ENCODE results near the gene UBE2D4. TPM values are rescaled to one million over a fixed set of nuclear protein-coding genes. Genes with fewer than 3 reads are reported as not detected.
"Not testable (repeated sequence)": the region's sequence is repeated elsewhere in the genome, so short reads cannot be mapped to it uniquely, and the experiment has no call there.

The UBE2D4 gene
- total RNA-seq, 1 experiment from 2014 or later = 22.2 TPM

DNA sequence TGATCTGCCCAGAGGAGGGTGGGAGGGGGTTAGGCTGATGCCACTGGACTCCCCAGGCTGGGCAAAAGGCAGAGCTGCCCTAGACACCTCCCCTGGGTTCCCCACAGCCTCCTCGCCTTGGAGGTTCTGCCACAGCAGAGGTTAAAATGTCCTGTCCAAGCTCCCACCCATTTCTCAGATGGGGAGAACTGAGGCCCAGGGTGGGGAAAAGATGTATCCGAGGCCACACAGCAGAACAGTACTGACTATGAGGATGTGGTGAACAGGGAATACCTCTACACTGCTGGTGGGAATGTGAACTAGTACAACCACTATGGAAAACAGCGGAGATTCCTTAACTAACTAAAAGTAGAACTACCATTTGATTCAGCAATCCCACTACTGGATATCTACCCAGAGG lies 40.2 kb downstream of the UBE2D4 start:
- DNase-seq (ENCODE audit: low read depth) = not testable (repeated sequence)

DNA sequence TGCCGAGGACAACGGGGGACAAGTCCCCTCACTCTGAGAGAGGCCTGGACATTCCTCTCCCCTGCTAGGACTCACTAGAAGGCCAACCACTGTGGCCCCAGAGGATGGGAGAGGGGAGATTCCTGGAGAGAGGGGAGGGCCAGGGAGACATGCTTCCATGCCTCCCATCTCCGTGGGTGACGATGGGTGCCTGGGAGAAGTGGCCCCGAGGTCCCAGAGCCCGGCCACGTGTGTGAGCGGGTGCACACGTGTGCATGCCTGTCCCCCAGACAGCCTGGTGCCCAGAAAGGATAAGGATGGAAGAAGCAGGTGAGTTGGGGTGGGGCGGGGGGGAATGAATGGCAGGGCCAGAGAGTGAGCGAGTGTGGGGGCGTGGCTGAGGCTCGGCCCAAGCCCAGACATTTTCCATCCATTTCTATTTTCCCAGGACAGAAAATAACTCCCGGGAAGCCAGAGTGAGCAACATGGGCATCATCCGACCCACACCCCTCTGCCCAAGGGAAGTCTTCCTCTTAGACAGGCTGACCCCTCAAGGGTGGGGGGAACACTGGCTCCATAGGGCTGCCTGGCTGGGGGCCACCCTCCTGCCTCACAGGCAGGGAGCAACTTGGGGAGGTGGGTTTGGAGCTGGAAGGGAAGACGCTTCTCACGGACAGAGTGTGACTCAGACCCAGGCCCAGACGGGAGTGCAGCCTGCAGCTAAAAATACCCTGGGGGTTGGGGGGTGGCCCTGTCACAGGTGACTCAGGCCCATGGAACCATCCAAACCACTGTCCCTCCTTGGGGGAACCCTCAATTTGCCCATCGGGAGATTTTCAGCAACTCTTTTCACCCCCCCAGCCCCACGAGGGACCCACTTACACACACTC lies 42.2 kb downstream of the UBE2D4 start:
- DNase-seq (ENCODE audit: low read depth) = peak; percentile 7

DNA sequence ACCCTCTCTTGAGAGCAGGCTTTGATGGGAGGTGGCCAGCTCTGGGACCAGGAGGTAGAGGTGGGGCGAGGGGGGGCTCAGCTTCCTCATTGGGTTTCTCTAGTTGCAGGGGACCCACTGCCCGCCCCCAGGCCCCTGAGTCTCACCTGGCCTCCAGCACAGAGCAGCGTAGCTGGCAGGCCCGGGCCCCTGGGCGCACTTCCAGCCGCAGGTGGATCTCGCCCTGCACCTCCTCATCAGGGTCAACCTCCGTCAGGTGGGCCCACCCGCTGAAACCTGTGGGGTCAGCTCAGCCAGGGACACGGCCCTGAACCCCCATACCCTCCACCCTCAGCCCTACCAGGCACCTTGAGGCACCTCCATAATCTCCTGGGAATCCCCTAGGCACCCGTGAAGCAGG lies 43.4 kb downstream of the UBE2D4 start:
- DNase-seq (ENCODE audit: low read depth) = not testable (repeated sequence)

DNA sequence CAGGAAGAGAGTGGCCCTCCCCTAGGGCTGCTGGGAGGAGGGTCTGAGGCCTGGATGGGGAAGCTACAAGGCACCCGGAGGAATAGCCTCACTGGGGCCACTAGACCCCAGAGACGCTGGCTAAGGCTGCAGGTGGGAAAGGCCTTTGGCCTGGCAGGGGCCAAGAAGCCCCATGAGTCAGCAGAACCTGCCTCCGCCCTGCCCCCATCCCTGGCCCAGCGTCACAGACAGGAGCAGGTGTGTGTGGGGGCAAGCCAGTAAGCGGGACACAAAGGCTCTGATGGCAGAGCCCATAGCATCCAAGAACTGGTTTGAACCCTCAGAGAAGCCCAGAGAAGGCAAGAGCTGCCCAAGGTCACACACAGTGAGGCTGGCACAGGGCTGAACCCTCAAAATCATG lies 44.5 kb downstream of the UBE2D4 start:
- peak; percentile 14 for DNase-seq (ENCODE audit: low read depth)

DNA sequence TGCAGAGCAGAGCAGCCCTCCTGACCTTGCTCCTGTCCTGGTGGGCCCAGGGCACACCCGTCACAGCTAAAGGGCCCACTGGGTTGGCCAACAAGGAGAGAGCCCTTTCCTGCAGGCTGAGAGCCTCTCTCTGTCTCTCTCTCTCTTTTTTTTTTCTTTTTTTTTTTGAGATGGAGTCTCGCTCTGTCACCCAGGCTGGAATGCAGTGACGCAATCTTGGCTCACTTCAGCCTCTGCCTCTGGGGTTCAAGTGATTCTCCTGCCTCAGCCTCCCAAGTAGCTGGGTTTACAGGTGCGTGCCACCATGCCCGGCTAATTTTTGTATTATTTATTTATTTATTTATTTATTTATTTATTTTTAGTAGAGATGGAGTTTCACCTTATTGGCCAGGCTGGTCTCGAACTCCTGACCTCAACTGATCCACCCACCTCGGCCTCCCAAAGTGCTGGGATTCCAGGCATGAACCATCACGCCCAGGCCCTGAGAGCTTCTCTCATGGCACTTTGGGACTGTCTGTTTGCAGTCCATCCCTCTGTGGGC lies 47.9 kb downstream of the UBE2D4 start:
- DNase-seq (ENCODE audit: low read depth) = not testable (repeated sequence)

DNA sequence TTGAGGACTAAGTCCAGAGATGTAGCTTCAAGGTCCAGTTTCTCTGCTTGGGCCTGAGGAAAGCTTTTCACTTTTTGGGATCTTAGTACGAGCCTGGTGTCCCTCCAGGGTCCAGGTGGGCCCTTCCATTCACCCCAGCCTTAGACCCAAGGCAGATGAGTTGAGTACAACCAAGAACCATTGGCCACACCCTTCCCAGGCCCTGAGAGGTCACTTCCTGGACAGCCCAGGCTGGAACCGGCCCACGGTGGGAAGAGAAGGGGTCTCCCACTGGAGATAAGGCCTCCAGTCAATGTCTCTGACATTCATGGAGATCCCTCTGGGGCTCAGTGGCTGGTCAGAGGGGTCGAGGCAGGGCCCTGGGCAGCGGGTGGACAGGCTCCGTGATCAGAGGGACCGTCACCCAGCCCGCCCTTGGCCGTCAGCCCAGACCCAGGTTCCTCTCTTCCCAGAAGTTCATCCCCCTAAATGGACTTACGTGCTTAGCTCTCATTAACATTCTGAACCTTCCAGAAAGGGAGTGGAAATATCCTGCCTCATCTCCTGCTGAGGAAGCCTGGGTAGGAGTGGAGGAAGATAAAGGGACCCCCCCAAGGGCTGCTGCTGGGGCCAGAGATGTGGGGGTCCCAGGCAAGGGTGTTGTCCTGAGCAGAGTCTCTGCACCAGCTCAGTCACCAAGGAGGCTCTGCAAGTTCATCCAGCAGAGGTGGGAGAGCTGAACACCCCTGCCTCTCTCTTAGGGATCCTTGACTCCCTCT lies 48.7 kb downstream of the UBE2D4 start:
- not testable (repeated sequence) for DNase-seq (ENCODE audit: low read depth)

DNA sequence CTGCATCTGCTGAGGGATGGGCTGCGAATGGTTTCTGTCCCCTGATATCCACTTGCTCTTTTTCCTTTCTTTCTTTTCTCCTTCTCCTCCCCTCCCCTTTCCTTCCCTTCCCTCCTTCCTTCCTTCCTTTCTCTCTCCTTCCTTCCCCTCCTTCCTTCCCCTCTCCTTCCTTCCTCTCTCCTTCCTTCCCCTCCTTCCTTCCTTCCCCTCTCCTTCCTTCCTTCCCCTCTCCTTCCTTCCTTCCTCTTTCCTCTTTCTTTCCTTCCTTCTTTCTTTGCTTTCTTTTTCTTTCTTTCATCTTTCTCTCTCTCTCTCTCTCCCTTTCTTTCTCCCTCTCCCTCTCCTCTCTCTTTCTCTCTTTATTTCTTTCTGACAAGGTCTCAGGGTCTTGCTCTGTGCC lies 51.3 kb downstream of the UBE2D4 start:
- DNase-seq (ENCODE audit: low read depth) = no peak

DNA sequence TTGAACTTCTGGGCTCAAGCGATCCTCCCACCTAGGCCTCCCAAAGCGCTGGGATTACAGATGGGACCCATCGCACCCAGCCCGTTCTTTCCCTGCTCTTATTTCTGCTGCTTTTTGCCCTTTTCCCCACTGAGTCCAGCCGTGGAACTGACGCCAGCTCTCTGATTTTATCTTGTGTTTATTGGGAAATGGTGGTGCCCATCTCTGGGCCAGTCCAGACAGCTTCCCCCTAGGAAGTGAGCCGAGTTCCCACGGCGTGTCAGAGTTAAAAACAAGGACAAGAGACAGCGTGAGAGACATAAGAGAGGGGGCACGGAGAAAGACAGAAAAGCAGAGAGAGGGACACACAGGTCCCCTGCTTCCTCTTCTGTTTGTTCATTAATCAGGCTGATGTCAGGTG lies 51.9 kb downstream of the UBE2D4 start:
- not testable (repeated sequence) for DNase-seq (ENCODE audit: low read depth)

DNA sequence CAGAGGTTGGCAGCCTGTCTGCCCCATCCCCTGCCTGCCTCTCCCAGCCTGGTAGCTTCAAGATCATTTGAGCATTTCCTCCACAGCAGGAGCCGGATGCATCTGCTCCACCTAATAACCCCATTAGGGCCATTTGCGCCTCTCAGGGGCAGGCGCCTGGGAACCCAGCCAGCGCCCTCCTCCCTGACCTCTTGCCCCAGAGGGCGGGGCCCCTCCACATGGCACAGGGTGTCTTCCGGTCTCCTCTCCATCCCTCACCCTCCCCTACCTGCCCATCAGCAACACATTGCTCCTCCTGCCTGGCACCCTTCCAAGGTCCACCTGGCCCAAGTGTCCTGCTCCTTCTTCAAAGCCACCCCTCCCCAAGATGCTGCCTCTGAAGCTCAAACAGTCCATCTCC lies 56.6 kb downstream of the UBE2D4 start:
- DNase-seq (ENCODE audit: low read depth) = not testable (repeated sequence)

DNA sequence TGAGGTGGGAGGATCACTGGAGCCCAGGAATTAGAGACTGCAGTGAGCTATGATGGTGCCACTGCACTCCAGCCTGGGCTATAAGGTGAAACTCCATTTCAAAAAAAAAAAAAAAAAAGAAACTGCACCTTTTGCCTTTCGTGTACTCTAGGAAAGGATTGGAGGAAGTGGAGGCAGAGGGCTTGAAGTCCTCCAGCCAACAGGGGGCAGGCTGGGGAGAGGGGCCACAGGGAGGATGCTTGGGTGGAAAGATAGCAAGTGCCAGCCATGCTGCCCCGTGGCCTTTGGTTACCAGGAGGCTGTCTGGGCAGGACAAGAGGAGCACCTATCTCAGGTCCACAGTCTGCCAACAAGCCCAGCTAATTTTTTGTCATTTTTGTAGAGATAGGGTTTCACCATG lies 57.5 kb downstream of the UBE2D4 start:
- not testable (repeated sequence) for DNase-seq (ENCODE audit: low read depth)

DNA sequence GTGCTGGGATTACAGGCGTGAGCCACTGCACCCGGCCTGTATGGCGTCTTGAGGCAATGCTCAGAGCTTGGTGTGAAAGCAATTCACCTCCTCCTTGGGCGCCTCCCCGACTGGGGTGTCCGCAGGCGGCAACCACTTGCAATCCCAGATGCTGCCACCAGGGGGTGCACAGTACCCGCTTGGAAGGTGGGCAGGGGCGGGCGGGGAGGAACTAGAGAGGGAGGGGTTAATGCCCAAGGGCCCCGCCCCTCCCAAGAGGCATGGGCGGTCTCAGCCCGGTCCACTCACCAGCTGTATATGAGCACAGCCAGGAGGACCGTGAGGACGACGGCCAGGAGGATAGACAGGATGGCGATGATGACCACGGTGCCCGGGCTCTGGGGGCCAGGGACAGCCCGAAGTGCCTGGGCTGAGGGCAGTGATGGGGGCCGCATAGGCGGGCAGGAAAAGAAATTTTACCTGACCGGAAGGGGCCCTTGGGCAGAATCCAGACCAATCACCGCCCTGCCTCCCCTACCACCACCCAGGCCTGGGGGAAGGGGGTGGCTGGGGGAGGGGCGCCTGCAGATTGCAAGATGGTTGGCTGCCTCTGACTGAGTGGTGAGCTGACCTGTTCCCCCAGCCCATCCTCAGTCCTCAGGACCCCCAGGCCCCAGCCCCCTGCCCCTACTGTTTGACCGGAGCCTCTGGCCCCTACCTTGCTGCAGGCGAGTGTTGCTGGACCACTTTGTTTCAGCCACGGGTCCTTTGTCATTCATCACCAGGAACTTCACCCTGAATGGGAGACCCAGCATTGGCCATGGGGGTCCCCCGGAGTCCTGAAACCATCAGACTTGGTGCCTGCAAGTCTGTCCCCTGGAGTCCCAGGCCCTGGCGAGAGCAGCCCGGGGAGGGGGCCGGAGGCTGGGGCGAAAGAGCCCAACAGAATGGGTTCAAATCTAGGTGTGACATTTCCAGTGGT lies 59.9 kb downstream of the UBE2D4 start:
- peak; percentile 77 for DNase-seq (ENCODE audit: low read depth)

DNA sequence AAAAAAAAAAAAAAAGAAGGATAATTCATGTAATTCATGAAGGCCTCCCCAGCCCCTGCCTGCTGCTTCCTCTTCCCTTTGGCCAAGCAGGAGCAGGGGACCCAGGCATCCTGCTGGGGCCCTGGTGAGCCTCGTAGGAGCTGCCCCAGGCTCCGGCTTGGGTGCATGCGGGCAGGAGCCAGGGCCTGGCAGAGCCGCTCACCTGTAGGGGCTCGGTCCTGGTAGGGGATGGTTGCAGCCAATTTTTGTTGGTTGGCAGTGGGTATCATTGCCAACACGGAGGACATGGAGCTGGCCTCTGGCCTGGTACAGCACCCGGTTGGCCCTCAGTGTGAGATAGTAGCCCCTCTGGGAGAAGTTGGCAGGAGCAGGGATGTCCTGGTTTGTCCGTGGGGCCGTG lies 61.2 kb downstream of the UBE2D4 start:
- DNase-seq (ENCODE audit: low read depth) = not testable (repeated sequence)

DNA sequence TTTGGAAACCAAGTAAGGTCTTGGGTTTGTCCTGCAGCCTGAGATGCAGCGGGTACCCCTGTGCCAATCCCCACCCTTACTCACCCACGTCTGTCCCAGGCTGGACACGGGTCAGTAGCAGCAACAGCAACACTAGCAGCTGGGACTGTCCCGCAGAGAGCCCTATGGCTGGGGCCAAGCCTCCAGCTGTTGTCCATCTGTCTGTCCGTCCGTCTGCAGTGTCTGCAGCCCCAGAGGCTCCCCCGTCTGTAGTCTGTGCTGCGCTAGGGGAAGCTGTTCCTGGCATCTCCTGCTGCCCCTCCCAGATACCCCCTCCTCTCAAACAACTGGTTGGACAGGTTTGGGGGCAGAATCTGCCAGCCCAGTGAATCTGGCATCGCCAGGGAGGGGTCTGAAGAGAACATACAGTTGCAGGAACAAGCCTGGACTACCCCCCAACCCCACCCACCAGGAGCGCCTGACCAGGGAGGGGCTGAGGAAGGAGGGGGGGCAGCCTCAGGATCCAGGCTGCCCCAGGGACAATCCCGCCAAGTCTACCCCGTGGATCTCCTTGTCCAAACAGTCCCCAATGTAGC lies 63.9 kb downstream of the UBE2D4 start:
- peak; percentile 36 for DNase-seq (ENCODE audit: low read depth)

DNA sequence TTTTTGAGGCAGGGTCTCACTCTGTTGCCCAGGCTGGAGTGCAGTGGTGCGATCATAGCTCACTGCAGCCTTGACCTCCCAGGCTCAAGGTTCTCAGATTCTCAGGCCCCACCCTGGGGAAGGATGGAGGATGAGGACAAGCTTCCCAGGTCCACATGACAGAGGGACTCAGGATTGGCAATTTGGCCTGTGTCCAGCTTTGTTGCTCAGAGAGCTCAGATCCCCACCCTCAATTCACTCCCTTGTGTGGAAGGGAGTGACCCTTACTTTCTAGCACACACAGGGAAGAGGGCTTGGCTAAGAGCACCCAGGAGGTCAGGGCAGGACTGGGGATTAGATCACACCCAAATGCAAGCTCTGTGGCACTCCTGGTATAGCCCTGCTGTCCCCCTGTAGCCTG lies 64.6 kb downstream of the UBE2D4 start:
- DNase-seq (ENCODE audit: low read depth) = not testable (repeated sequence)

DNA sequence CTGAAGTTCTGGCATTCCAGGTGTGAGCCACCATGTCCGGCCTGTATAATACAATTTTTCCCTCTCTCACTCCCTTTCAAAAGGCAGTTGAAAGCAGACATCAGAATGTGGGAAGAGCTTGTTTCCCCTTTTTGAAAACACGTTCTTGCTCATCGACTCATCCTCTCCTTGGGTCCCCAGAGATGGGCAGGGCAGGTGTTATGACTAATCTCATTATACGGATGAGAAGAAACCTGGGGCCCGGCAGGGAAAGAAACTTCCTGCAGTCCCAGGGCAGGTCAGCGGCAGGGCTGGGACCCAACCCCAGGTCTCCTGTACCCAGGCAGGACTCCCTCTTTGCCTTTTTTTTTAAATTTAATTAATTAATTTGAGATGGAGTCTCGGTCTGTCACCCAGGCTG lies 66.7 kb downstream of the UBE2D4 start:
- DNase-seq (ENCODE audit: low read depth) = peak; percentile 81

DNA sequence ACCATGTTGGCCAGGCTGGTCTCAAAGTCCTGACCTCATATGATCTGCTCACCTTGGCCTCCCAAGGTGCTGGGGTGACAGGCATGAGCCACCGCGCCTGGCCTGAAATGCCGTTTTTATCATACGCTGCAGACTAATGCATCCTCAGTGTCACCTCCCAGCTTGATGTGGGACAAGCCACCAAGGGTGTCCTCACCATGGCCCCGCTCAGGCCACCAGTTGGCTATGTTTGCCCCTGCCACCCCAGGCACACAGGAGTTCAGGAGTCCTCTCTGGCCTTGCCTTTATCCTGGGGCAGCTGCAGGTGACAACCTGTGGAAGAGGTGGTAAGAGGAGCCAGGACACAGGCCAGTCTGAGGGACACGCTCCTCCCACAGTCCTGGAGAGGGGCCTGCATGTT lies 68.4 kb downstream of the UBE2D4 start:
- not testable (repeated sequence) for DNase-seq (ENCODE audit: low read depth)

DNA sequence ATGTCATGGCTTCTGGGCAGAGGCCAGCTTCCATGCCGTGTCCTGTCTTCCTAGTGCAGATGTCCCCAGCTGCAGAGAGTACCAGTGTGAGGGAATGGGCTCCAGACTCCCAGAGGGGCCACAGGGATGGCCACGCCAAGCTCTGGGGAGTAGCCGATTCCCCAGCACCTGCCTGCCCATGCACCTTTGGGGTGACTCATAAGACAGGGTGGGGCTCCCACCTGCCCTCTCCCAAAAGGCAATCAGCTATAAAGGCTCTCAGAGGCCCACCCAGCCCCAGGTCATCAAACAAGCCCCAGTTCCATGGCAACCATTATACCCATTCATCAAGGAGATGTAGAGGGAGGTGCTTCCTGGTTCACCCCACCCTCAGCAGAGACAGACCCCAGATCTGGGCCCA lies 71.3 kb downstream of the UBE2D4 start, which contains the start of gene SPDYE1:
Gene SPDYE1, plus strand, starts transcription at position 366 of the 400 bp plus-strand sequence. CDS start 2,053 bp downstream, outside the sequence.
- DNase-seq (ENCODE audit: low read depth) = not testable (repeated sequence)

All from LHCN-M2 (cell line).